GM08714 (cell line): ENCODE data around the gene ZIM2.

ENCODE experiments used
- H3K4me3 ChIP-seq: fragments of 200-500 bp; sonication (Bioruptor generic); 2 replicates; pipeline ENCODE4 v1.5.1; 2014; ENCODE audit warnings: mild to moderate bottlenecking, low read length, inconsistent platforms
- ZNF274 ChIP-seq: IDR thresholded peaks from 2 replicates; pipeline ENCODE4 v1.6.1; 2012; ENCODE audit warnings: mild to moderate bottlenecking, low read depth, low read length

The ZIM2 gene

GRCh38 chr19:56725829-56726424 lies 114.6 kb downstream of the ZIM2 start:
- no peak for TF ChIP-seq ZNF274
- no peak overlapping the region for H3K4me3 ChIP-seq
